ENCODE measurements around the gene GSS.

The GSS gene

GRCh38 chr20:34955231-34956040 lies at the start of gene GSS, which contains the start of gene MYH7B:
TSS of gene GSS (minus strand) at chr20:34955806. CDS start at chr20:34951852, 3,954 bp downstream.
TSS of gene MYH7B (plus strand) at chr20:34955868. CDS start at chr20:34978006, 22,138 bp downstream.
- Histone ChIP-seq H3K4me3 (peak within 1 kb of the TSS; percentile 89), H3K27ac (peak within 1 kb of the TSS; percentile 69 to 97)
- TF ChIP-seq CTCF (IDR thresholded peaks at IDR 0.05), result no peak
- DNase-seq (ENCODE audit: low spot score), result peak; percentile 99

- DNase-seq (ENCODE audit: low spot score), result no peak
- TF ChIP-seq CTCF (IDR thresholded peaks at IDR 0.05), result no peak
- Histone ChIP-seq H3K4me3 (no peak overlapping the region), H3K27ac (no peak overlapping the region)
Measured at GRCh38 chr20:35004749-35005462, 49.3 kb upstream of the GSS start.

- Histone ChIP-seq H3K4me3 (no peak overlapping the region), H3K27ac (no peak overlapping the region)
- DNase-seq (ENCODE audit: low spot score), result no peak
- TF ChIP-seq CTCF (IDR thresholded peaks at IDR 0.05), result no peak
Measured at GRCh38 chr20:35004051-35004725, 48.6 kb upstream of the GSS start.

GRCh38 chr20:35003211-35004031 lies 47.8 kb upstream of the GSS start:
- Histone ChIP-seq H3K4me3 (no peak overlapping the region), H3K27ac (no peak overlapping the region)
- TF ChIP-seq CTCF (IDR thresholded peaks at IDR 0.05), result no peak
- no peak for DNase-seq (ENCODE audit: low spot score)

GRCh38 chr20:35002426-35003210 lies 47.0 kb upstream of the GSS start:
- TF ChIP-seq CTCF (IDR thresholded peaks at IDR 0.05), result no peak
- no peak for DNase-seq (ENCODE audit: low spot score)
- Histone ChIP-seq H3K27ac (no peak overlapping the region), H3K4me3 (no peak overlapping the region)
